NCI-H2227 (cell line): ENCODE measurements around the gene SP7.

ENCODE experiments used
- DNase-seq: peaks from one replicate; lab custom pipeline; 2025; ENCODE audit not compliant: unreplicated experiment; lab: John Stamatoyannopoulos, UW

SP7 gene

GRCh38 chr12:53279283-53279869 lies 56.8 kb downstream of the SP7 start:
- DNase-seq = no peak

- DNase-seq = no peak
Observed at GRCh38 chr12:53277981-53278380, 58.2 kb downstream of the SP7 start.
